ENCODE data around the gene UBALD2.
"Not testable (repeated sequence)": the region's sequence is repeated elsewhere in the genome, so short reads cannot be mapped to it uniquely, and the experiment has no call there.

Gene UBALD2

DNA sequence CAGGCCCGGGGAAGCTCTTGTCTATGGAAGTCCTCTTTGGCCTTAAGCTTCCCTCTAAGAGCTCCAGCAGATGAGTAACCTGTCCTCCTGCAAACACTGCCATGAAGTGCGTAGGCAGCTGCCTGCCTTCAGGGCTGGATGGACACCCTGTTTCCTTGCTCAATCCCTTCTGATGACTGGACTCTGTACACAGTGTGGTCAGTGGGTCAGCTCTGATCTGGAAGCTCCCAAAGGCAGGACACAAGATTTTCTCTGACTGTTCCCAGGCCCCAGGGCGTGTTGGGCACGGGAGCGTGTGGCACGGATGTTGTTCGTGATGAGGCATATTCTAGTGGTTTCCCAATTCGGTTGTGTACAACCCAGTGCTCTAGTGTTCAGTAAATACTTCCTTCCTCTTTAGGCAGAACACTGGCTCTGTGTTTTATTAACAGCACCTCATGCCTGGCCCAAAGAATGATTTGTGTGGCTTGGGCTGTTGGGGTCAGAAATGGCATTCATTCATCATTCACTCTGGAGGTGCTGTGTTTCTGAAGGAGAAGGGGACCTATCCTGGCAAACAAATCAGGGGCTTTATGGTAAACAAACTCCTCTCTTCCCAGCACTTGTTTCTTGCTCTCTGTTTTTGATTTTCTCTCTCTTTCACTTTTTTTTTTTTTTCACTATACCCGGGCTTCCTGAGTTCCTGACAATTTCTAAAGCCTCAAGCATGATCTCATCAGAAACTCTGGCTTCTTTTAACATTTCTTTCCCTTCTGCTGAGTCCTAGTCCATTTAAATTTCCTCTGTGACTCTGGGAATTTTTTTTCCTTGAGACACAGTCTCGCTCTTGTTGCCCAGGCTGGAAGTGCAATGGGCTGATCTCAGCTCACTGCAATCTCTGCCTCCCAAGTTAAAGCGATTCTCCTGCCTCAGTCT, 12.9 kb upstream of the UBALD2 start:
- no peak for DNase-seq
- TF ChIP-seq POLR2A (IDR thresholded peaks at IDR 0.05; ENCODE audit: low read length) (no peak), GATA1 (IDR thresholded peaks at IDR 0.05; ENCODE audit: low read depth, low read length) (no peak)

DNA sequence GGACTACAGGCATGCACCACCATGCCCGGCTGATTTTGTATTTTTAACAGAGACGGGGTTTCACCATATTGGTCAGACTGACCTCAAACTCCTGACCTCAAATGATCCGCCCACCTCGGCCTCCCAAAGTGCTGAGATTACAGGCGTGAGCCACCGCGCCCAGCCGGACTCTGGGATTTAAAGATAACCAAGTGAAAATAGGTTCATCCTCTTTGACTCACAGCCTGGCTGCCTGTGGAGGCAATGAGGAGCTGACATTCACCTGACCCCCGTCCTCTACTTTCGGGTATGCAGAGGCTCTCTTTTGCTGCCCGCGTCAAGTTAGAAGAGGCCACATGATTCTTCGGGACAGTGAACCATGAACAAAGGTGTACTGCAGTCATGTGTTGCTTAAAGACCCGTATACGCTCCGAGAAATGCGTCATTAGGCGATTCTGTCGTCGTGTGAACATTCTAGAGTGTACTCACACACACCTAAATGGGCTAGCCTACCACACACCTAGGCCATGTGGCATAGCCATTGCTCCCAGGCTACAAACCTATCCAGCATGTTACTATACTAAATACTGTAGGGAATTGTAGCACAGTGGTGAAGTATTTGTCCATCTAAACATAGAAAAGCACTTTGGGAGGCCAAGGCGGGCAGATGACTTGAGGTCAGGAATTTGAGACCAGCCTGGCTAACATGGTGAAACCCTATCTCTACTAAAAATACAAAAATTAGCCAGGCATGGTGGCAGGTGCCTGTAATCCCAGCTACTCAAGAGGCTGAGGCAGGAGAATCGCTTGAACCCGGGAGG, 12.0 kb upstream of the UBALD2 start:
- DNase-seq = not testable (repeated sequence)

DNA sequence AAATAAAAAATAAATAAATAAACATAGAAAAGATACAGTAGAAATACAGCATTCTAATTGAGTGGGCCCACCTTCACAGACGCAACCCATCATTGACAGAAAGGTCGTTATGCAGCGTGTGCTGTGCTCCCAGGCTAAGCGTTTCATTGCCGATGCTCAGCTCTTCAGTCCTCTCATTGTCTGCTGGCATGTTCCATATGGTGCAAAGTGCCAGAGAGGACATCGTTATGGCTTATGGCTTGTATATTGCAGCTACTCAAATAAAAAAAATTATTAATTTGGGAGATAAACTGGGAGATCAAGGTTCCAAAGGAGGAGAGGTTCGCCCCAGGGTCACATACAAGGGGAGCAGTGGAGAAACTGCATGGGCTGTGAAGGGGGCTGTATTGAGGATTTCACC, 11.3 kb upstream of the UBALD2 start:
- DNase-seq = no peak
- TF ChIP-seq GATA1 (IDR thresholded peaks at IDR 0.05; ENCODE audit: low read depth, low read length) = no peak
- TF ChIP-seq POLR2A (IDR thresholded peaks at IDR 0.05; ENCODE audit: low read length) = no peak

DNA sequence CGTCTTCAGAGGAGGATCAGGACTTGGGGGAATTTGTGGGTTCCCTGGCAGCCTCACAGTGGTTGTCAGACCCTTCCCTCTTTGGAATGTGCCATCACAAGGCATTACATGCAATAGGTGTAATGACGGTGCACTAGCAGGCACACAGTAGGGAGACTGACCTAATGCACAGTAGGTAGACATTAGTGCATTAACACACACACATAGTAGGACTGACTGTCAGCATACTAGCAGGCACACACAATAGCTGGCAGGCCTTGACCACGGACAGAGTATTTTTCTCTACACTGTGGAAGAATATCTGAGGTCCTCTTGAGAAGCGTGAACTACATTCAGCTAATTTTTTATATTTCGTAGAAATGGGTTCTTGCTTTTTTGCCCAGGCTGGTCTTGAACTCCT, 10.9 kb upstream of the UBALD2 start:
- no peak for DNase-seq
- TF ChIP-seq POLR2A (IDR thresholded peaks at IDR 0.05; ENCODE audit: low read length) (no peak), GATA1 (IDR thresholded peaks at IDR 0.05; ENCODE audit: low read depth, low read length) (no peak)

DNA sequence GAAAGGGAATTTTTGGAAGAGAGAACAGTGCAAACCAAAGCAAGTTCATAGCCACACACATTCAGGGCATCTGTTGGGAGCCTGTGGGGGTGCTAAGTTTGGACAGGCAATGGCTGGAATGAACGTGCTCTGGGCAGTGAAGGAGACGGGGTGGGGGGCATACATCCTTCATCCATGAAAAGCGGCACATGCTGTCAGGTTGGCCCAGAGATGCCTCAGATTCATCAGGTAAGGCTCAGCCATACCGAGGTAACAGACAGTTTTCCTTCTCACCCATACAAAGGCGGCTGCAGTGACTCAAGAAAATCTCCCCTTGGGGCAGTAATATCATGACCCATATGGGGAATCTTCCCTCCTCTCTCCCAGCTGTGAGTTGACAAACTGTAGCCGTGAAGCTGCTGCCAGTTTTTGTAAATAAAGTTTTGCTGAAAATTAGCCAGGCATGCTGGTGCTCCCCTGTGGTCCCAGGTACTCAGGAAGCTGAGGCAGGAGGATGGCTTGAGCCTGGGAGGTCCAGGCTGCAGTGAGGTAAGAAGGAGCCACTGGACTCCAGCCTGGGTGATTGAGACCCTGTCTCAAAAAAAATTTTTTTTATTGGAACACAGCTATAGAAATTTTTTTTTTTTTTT, 9.2 kb upstream of the UBALD2 start:
- no peak for TF ChIP-seq GATA1 (IDR thresholded peaks at IDR 0.05; ENCODE audit: low read depth, low read length)
- no peak for TF ChIP-seq POLR2A (IDR thresholded peaks at IDR 0.05; ENCODE audit: low read length)

DNA sequence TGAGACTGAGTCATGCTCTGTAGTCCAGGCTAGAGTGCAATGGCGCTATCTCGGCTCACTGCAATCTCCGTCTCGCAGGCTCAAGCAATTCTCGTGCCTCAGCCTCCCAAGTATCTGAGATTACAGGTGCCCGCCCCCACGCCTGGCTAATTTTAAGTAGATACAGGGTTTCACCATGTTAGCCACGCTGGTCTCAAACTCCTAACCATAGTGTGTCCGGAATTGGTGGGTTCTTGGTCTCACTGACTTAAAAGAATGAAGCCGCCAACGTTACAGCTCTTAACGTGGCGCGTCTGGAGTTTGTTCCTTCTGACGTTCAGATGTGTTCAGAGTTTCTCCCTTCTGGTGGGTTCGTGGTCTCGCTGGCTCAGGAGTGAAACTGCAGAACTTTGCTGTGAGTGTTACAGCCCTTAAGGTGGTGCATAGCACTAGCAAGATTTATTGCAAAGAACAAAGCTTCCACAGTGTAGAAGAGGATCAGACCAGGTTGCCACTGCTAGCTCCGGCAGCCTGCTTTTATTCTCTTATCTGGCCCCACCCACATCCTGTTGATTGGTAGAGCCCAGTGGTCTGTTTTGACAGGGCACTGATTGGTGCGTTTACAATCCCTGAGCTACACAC, 8.6 kb upstream of the UBALD2 start:
- DNase-seq = not testable (repeated sequence)

More for the DNA sequence above, 9.2 kb upstream of the UBALD2 start:
- no peak for DNase-seq

DNA sequence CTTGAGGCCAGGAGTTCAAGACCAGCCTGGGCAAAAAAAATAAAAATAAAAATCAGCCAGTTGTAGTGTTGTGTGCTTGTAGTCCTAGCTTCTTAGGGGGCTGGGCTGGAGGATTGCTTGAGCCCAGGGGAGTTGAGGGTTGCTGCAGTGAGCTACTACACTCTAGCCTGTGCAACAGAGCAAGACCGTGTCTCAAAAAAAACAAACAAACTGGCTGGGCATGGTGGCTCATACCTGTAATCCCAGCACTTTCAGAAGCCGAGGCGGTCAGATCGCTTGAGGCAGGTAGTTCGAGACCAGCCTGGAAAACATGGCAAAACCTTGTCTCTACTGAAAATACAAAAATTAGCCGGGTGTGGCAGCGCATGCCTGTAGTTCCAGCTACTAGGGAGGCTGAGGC, 4.9 kb upstream of the UBALD2 start:
- no peak for TF ChIP-seq GATA1 (IDR thresholded peaks at IDR 0.05; ENCODE audit: low read depth, low read length)
- TF ChIP-seq POLR2A (IDR thresholded peaks at IDR 0.05; ENCODE audit: low read length) = no peak

DNA sequence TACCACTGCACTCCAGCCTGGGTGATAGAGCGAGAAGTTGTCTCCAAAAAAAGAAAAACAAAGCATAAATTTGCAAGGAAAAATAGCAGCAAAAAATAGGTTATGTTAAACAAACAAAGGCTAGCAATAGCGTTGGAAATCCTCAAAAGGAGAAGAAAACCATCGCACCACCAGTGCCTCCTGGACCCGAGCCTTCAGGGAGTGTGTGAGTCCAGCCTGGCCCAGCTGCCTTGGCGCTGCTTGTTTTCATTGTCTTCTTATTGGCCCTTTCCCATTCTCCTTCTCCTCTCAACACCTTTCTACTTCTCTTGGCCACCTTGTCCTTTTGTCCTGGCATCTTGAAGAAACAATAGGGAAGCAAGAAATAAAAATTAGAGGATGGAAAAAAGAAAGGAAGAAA, 4.5 kb upstream of the UBALD2 start:
- TF ChIP-seq GATA1 (IDR thresholded peaks at IDR 0.05; ENCODE audit: low read depth, low read length) = no peak
- no peak for TF ChIP-seq POLR2A (IDR thresholded peaks at IDR 0.05; ENCODE audit: low read length)
- no peak for DNase-seq

More for the DNA sequence above, 4.9 kb upstream of the UBALD2 start:
- DNase-seq = no peak

DNA sequence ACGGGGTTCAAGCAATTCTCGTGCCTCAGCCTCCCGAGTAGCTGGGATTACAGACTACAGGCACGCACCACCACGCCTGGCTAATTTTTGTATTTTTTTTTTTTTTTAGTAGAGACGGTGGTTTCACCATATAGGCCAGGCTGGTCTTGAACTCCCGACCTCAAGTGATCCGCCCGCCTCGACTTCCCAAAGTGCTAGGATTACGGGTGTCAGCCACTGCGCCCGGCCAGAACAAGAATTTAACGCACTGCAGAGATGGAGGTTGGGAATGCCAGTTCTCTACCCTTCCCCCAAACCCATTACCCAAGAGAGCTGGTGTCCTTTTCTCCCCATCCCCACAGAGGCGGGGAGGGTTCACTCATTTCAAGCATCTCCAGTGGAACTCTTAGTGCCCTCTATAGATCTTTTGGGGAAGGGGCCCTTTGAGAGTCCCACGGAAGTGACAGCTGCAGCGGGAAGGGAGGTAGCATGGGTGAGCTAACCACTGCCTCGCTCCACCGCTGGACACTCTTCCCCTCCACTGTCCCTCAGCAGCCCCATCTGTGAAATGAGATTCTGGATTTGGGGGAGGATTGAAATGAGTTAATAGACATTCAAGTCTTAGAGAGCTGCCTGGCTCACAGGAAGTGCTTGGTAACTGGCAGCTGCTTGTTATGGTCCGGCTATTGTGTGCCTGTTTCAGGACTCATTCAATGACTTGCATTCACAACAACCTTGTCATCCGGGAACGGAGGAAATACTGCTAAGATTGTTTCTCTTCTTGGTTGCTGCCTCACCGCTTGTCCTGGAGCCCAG, 3.5 kb upstream of the UBALD2 start:
- no peak for DNase-seq
- TF ChIP-seq GATA1 (IDR thresholded peaks at IDR 0.05; ENCODE audit: low read depth, low read length) (no peak), POLR2A (IDR thresholded peaks at IDR 0.05; ENCODE audit: low read length) (no peak)

DNA sequence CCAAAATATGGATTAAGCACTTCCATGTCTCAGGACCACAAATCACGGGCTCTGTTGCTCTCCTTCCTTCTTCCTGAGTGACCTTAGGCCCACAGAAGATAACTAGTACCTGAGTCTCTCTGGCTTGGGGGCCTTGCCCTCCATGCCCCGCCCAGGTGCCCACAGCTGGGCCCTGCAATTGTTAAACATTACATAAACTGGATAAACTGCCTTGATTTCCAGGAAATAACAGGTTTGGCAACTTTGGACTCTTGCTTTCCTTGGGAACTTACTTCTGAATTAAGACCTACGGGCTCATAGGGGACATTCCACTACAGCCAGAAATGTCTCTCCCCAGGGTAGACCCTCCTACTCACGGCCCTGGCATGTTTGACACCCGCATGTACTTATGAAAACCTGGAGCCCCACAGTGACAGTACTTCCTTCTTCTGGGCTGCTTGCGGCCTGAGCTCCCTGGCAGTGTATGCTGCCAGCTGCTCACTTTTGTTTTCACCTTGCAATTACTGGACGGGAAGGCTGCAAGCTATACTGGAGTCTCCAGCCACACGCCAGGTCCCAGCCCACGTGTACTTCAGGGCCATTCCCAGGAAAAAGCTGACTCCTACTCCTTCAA, 2.3 kb upstream of the UBALD2 start:
- DNase-seq = no peak
- TF ChIP-seq POLR2A (IDR thresholded peaks at IDR 0.05; ENCODE audit: low read length) (no peak), GATA1 (IDR thresholded peaks at IDR 0.05; ENCODE audit: low read depth, low read length) (no peak)

DNA sequence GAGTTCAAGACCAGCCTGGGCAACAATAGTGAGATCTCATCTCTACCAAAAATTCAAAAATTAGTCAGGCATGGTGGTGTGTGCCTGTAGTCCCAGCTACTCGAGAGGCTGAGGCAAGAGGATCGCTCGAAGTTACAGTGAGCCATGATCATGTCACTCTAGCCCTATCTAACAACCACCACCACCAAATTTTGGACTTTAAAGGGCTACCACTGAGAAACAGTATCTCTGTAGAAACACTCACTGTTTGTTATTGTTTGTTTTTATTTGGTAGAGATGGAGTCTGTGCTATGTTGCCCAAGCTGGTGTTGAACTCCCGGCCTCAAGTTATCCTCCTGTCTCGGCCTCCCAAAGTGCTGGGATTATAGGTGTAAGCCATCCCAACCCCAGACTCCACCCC, 1.3 kb upstream of the UBALD2 start:
- DNase-seq = no peak
- TF ChIP-seq GATA1 (IDR thresholded peaks at IDR 0.05; ENCODE audit: low read depth, low read length) (no peak), POLR2A (IDR thresholded peaks at IDR 0.05; ENCODE audit: low read length) (no peak)

DNA sequence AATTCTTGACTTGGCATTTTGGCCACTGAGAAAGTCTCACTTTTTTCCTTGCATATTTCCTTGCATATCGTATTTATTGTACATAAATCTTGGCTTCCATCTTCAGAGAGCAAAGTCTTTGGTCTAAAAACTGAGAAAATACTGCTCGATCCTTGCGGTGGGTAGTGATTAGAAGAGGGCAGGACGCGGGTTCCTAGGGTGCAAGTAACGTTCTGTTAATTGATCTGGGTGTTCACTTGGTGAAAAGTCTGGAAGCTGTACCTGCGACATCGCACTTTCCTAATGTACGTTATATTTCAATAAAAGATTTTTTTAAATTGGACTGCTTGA, 758 bp upstream of the UBALD2 start:
- DNase-seq = no peak
- TF ChIP-seq POLR2A (IDR thresholded peaks at IDR 0.05; ENCODE audit: low read length) = no peak
- no peak for TF ChIP-seq GATA1 (IDR thresholded peaks at IDR 0.05; ENCODE audit: low read depth, low read length)

DNA sequence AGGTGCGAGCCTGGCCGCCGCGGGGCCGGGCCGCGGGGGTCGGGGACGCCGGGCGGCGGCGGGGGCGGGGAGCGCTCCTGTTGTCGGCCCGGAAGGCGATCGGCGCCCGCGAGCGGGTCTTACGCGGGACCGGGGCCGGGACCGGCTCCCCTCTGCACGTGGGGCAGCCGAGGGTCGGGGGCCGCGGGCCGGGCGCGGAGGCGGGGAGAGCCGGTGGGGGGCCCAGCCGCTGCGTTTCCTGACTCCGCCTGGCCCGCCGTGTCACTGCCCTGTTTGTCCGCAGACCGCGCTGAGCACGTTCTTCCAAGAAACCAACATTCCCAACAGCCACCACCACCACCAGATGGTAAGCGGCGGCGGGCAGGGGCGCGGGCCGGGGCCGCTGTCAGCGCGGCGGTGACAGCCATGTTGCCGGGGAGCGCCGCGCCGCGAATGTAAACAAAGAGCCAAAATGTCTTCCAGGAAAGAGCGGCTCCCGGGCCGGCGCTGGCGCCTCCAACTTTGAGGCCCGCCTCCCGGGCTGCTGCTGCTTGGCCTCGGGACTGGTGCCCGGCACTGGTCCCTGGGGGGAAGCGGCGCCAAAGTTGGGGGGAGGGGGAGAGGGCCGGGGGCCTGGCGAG, 586 bp downstream of the UBALD2 start:
- DNase-seq = peak; percentile 66 to 83
- TF ChIP-seq GATA1 (IDR thresholded peaks at IDR 0.05; ENCODE audit: low read depth, low read length) = no peak
- TF ChIP-seq POLR2A (IDR thresholded peaks at IDR 0.05; ENCODE audit: low read length) = no peak
